ENCODE measurements around the gene ADRB1.

ADRB1 gene

DNA sequence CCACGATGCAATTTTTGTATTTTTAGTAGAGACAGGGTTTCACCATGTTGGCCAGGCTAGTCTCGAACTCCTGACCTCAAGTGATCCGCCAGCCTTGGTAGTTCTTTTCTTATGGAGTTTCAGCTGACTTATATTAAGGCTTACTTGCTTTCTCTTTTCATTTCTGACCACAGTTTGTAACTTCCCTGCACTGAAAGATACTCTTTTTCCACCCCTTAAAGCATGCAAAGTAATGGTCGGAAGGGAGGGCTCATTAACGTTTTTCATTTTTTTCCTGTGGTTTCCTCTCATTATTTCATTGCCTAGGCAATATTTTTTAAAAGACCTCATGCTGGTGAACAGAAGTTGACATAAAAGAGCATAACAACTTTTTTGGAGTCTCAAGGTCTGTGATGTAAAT lies 27.0 kb downstream of the ADRB1 start:
- Histone ChIP-seq H3K27ac (ENCODE audit: low read depth, low read length) (no peak overlapping the region), H4K20me1 (ENCODE audit: control insufficient read depth, insufficient read depth, low read depth, low read length) (no peaks in the 10 kb centered on the region), H3K9me3 (ENCODE audit: control insufficient read depth, insufficient read depth, low read length) (no peaks in the 10 kb centered on the region), H3K27me3 (ENCODE audit: control insufficient read depth, low read length) (no peaks in the 10 kb centered on the region), H3K4me3 (ENCODE audit: low read length) (no peak overlapping the region), H3K79me2 (ENCODE audit: control insufficient read depth, low read length) (no peaks in the 10 kb centered on the region), H3K4me2 (ENCODE audit: low read length) (no peak overlapping the region), H3K4me1 (ENCODE audit: control insufficient read depth, low read length) (peaks cover 28% of the 10 kb centered on the region), H3F3A (ENCODE audit: control insufficient read depth, insufficient read depth) (no peaks in the 10 kb centered on the region), H3K9me2 (replicated peaks; ENCODE audit: control insufficient read depth, low read length) (no peaks in the 10 kb centered on the region), H3K36me3 (ENCODE audit: control insufficient read depth, low read length) (no peaks in the 10 kb centered on the region)
- no peak for TF ChIP-seq EZH2phosphoT487 (IDR thresholded peaks at IDR 0.05; ENCODE audit: borderline replicate concordance, low read length)
- TF ChIP-seq, protein P1, sequence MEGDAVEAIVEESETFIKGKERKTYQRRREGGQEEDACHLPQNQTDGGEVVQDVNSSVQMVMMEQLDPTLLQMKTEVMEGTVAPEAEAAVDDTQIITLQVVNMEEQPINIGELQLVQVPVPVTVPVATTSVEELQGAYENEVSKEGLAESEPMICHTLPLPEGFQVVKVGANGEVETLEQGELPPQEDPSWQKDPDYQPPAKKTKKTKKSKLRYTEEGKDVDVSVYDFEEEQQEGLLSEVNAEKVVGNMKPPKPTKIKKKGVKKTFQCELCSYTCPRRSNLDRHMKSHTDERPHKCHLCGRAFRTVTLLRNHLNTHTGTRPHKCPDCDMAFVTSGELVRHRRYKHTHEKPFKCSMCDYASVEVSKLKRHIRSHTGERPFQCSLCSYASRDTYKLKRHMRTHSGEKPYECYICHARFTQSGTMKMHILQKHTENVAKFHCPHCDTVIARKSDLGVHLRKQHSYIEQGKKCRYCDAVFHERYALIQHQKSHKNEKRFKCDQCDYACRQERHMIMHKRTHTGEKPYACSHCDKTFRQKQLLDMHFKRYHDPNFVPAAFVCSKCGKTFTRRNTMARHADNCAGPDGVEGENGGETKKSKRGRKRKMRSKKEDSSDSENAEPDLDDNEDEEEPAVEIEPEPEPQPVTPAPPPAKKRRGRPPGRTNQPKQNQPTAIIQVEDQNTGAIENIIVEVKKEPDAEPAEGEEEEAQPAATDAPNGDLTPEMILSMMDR (IDR thresholded peaks at IDR 0.05; ENCODE audit: low read depth, low read length, poor library complexity, severe bottlenecking), result no peak

DNA sequence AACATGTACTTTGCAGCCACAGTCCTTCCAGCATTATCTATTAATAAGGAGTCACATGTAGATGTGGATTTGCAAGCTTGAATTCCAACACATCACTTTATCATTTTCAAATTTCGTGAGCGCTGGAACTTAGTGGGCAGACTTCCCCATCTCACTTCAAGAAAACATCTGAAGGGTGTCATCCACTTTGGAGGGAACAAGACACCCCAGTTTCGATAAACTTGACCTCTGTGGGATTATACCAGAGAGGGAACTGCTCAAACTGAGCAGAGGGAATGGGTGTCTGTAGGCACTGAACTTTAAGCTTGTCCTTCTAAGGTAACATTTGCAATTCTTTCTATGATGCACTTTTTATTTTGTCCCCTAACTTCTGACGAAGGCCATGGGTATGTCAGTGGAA lies 27.5 kb downstream of the ADRB1 start:
- Histone ChIP-seq H3K27ac (ENCODE audit: low read depth, low read length) (no peak overlapping the region), H3F3A (ENCODE audit: control insufficient read depth, insufficient read depth) (no peaks in the 10 kb centered on the region), H3K4me3 (ENCODE audit: low read length) (no peak overlapping the region), H3K4me1 (ENCODE audit: control insufficient read depth, low read length) (peaks cover 28% of the 10 kb centered on the region), H3K79me2 (ENCODE audit: control insufficient read depth, low read length) (no peaks in the 10 kb centered on the region), H4K20me1 (ENCODE audit: control insufficient read depth, insufficient read depth, low read depth, low read length) (no peaks in the 10 kb centered on the region), H3K9me2 (replicated peaks; ENCODE audit: control insufficient read depth, low read length) (no peaks in the 10 kb centered on the region), H3K36me3 (ENCODE audit: control insufficient read depth, low read length) (no peaks in the 10 kb centered on the region), H3K4me2 (ENCODE audit: low read length) (no peak overlapping the region), H3K9me3 (ENCODE audit: control insufficient read depth, insufficient read depth, low read length) (no peaks in the 10 kb centered on the region), H3K27me3 (ENCODE audit: control insufficient read depth, low read length) (no peaks in the 10 kb centered on the region)
- TF ChIP-seq, protein P1 (IDR thresholded peaks at IDR 0.05; ENCODE audit: low read depth, low read length, poor library complexity, severe bottlenecking), result no peak
- no peak for TF ChIP-seq EZH2phosphoT487 (IDR thresholded peaks at IDR 0.05; ENCODE audit: borderline replicate concordance, low read length)

DNA sequence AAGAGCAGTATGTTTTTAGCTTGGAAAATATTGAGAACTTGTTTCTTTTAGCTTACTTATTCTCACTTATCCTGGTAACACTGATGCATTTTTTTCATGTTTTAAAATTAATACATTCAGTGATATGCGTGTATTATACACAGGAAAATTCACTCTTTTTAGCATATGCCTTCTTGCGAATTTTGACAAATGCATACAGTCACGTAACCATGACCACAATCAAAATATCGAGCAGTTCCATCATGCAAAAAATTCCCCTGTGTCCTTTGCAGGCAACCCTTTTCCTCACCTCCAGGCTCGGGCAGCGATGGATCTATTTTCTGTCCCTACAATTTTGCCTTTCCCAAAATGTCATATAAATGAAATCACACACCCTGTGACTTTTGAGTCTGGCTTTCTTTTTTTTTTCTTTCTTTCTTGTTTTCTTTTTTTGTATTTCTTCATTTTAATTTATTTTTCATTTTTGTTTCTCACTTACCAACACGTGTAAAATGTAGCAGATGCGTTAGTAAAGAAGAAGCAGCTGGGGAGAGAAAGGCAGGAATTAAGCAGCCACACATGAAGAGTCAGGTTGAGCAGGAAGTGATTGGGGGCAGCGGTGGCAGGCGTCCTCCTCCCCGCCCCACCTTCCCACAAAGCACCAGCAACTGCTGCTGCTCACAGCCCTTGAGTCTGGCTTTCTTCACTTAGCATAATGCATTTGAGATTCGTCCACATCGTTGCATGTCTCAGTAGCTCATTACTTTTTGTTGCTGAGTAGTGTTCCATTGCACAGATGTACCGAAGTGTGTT lies 29.9 kb downstream of the ADRB1 start:
- Histone ChIP-seq H3K4me1 (ENCODE audit: control insufficient read depth, low read length) (peaks cover 25% of the 10 kb centered on the region), H3F3A (ENCODE audit: control insufficient read depth, insufficient read depth) (no peaks in the 10 kb centered on the region), H3K9me2 (replicated peaks; ENCODE audit: control insufficient read depth, low read length) (no peaks in the 10 kb centered on the region), H3K9me3 (ENCODE audit: control insufficient read depth, insufficient read depth, low read length) (no peaks in the 10 kb centered on the region), H3K79me2 (ENCODE audit: control insufficient read depth, low read length) (no peaks in the 10 kb centered on the region), H3K27me3 (ENCODE audit: control insufficient read depth, low read length) (no peaks in the 10 kb centered on the region), H3K4me3 (ENCODE audit: low read length) (no peak overlapping the region), H3K36me3 (ENCODE audit: control insufficient read depth, low read length) (no peaks in the 10 kb centered on the region), H3K27ac (ENCODE audit: low read depth, low read length) (no peak overlapping the region), H4K20me1 (ENCODE audit: control insufficient read depth, insufficient read depth, low read depth, low read length) (no peaks in the 10 kb centered on the region), H3K4me2 (ENCODE audit: low read length) (peak overlapping the region; percentile 28)
- TF ChIP-seq, protein P1 (IDR thresholded peaks at IDR 0.05; ENCODE audit: low read depth, low read length, poor library complexity, severe bottlenecking), result no peak
- TF ChIP-seq EZH2phosphoT487 (IDR thresholded peaks at IDR 0.05; ENCODE audit: borderline replicate concordance, low read length), result no peak

Data from DOHH2 (cell line).